ENCODE results near the gene UBE3B. TPM values are rescaled to one million over a fixed set of nuclear protein-coding genes. Genes with fewer than 3 reads are reported as not detected.
A peak's percentile ranks its signal among the peaks of the same experiment; 100 is the strongest.

UBE3B gene
- total RNA-seq, 4 donors from 2014 or later: 52.2 to 72.5 (median 65.5) TPM

DNA sequence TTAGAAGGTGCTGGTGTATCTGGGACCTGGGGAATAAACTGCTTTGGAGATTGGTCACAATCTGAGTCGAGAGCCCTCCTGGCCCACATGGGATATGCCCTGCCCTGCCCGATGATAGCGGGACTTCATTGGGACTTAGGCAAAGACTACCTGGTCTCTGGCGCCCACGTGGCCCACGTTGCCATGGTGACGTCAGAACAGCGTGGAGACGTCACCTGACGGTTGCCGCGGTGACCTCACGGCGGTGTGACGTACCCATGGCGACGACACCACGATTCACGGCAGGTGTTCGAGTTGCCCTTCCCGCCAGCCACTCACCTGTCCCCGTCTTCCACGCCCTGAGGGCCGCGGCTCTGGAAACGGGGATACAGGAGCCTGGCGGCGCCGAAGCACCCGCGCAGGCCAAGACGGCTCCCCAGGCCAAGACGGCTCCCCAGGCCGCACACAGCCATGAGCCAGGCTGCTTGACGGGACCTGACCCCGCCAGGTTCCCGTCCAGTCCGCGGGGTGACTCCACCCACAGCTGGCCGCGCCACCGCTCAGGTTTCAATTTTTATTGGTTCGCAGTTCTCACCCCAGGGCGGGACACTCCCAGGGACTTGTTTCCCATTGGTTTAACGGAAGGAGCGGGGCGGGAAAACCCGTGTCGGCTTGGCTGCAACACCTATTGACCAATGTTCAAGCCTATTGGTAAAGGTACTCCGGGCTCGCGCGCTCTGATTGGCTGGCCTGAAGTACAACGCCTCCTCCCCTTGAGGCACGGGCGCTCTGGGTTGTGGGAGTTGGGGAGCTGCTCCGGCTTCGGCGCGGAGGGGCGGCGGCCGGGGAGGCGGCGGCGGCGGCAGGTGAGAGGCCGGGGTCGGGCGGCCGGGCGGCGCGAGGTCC is 95.8 kb downstream of the UBE3B start, which contains the start of the genes MMAB and MVK:
MMAB (minus strand) TSS at position 476 of the 885 bp plus-strand sequence; CDS start at position 452, 24 bp downstream.
MVK (plus strand) TSS at position 766 of the 885 bp plus-strand sequence. CDS start 1,029 bp downstream, outside the sequence.
- intact Hi-C loops (cut with DNase I): no loop called here
- WGBS, 2 donors: 0 to 1% methylated on average over 16 to 42 of the region's 74 CpGs
- peak; percentile 56 to 76 for TF ChIP-seq POLR2A (IDR thresholded peaks at IDR 0.05)
- TF ChIP-seq, protein P1, sequence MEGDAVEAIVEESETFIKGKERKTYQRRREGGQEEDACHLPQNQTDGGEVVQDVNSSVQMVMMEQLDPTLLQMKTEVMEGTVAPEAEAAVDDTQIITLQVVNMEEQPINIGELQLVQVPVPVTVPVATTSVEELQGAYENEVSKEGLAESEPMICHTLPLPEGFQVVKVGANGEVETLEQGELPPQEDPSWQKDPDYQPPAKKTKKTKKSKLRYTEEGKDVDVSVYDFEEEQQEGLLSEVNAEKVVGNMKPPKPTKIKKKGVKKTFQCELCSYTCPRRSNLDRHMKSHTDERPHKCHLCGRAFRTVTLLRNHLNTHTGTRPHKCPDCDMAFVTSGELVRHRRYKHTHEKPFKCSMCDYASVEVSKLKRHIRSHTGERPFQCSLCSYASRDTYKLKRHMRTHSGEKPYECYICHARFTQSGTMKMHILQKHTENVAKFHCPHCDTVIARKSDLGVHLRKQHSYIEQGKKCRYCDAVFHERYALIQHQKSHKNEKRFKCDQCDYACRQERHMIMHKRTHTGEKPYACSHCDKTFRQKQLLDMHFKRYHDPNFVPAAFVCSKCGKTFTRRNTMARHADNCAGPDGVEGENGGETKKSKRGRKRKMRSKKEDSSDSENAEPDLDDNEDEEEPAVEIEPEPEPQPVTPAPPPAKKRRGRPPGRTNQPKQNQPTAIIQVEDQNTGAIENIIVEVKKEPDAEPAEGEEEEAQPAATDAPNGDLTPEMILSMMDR (IDR thresholded peaks at IDR 0.05): no peak

DNA sequence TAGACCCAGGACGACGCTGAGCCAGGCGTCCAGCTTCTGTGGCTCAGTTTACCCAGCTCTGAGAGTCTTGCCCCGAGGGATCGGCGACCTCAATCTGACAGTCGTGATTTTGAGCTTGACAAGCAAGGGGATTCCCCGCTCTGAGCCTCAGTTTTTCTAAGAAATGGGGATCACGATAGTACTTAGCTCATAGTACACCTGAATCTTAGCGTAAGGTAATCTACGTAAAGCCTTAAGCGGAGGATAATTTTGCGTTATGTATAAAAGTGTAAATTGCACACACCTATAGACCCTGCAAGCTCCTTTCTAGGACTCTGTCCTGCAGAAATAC is 96.4 kb downstream of the UBE3B start:
- DNase-seq: no peak
- peak overlapping the region in 2 of 3 donors; percentile 26 to 47 for H3K27ac ChIP-seq
- intact Hi-C loops (cut with DNase I): no loop called here

More for the DNA sequence above, 95.8 kb downstream of the UBE3B start, which contains the start of the genes MMAB and MVK:
- Histone ChIP-seq H3K9me3 (no peaks in the 10 kb centered on the region), H3K27ac (peak within 1 kb of the TSS; percentile 47 to 77 (median 59)), H3K27me3 (no peaks in the 10 kb centered on the region), H3K36me3 (peaks cover 22 to 31% of the 10 kb centered on the region in 2 donors), H3K4me3 (replicated peaks in 1 of 3) (peak within 1 kb of the TSS; percentile 48 to 64 (median 62)), H3K4me1 (peaks cover 16 to 20% of the 10 kb centered on the region in 2 donors)
- peak; percentile 100 for DNase-seq

DNA sequence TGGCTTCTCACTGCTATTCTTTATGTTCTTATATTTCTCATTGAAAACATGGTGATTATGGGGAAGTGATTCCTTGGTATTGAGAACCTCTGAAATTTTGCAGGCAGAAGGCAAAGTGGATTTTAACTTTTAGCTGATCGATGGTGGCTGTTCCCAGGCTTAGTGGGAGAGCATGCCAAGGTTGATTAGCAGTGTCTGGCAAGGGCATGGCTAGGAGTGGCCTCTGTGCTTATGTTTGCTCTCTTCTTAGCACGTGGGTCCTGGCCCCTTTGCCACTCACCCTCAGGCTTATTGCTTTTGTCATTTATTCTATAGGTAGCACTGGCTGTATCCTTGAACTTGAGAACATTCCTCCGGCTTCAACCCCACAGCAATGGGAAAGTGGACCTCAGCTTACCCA is 98.2 kb downstream of the UBE3B start:
- intact Hi-C loops (cut with DNase I): no loop called here
- Histone ChIP-seq H3K27me3 (no peaks in the 10 kb centered on the region), H3K9me3 (no peaks in the 10 kb centered on the region), H3K4me1 (peaks cover 20 to 21% of the 10 kb centered on the region in 2 donors), H3K36me3 (peaks cover 25 to 29% of the 10 kb centered on the region in 2 donors), H3K27ac (no peak overlapping the region), H3K4me3 (replicated peaks in 1 of 3) (no peak overlapping the region)
- WGBS, 2 donors: 88 to 100% methylated on average over 2 to 3 of the region's 3 CpGs
- DNase-seq: no peak
- TF ChIP-seq, protein P1 (IDR thresholded peaks at IDR 0.05): no peak
- TF ChIP-seq POLR2A (IDR thresholded peaks at IDR 0.05): no peak

More for the DNA sequence above, 96.4 kb downstream of the UBE3B start:
- H3K4me1 ChIP-seq: peaks cover 16 to 20% of the 10 kb centered on the region in 2 donors
- H3K9me3 ChIP-seq: no peaks in the 10 kb centered on the region
- H3K4me3 ChIP-seq (replicated peaks in 1 of 3): peak overlapping the region in 2 of 3 donors; percentile 62 to 64
- H3K36me3 ChIP-seq: peaks cover 28% of the 10 kb centered on the region in 2 donors
- TF ChIP-seq POLR2A (IDR thresholded peaks at IDR 0.05): no peak
- TF ChIP-seq, protein P1 (IDR thresholded peaks at IDR 0.05): no peak
- 1% methylated on average over 13 of the region's 13 CpGs for WGBS, 2 donors
- H3K27me3 ChIP-seq: no peaks in the 10 kb centered on the region

DNA sequence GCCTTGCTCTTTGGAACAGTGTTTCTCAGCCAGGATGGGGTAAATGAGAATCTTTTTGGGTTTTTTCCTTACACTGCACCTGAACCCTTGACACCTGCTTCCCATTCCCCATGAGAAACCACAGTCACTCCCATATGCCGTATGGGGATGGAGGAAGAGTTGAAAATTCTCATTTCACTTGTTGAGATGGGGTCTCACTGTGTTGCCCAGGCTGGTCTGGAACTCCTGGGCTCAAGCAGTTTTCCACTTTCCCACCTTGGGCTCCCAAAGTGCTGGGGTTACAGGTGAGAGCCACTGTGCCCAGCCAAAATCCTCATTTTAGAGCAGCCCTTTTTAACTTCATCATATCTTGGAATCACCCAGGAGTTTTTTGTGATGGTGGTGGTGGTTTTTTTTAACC is 99.9 kb downstream of the UBE3B start:
- intact Hi-C loops (cut with DNase I): no loop called here

More for the DNA sequence above, 99.9 kb downstream of the UBE3B start:
- Histone ChIP-seq H3K36me3 (peaks cover 25 to 29% of the 10 kb centered on the region in 2 donors), H3K27me3 (no peaks in the 10 kb centered on the region), H3K27ac (no peak overlapping the region), H3K4me3 (replicated peaks in 1 of 3) (no peak overlapping the region), H3K4me1 (peaks cover 30 to 36% of the 10 kb centered on the region in 2 donors), H3K9me3 (no peaks in the 10 kb centered on the region)
- DNase-seq: no peak
- WGBS, 2 donors: 95 to 100% methylated on average over 1 of the region's 1 CpG
- TF ChIP-seq, protein P1 (IDR thresholded peaks at IDR 0.05): no peak
- TF ChIP-seq POLR2A (IDR thresholded peaks at IDR 0.05): no peak
